Stimulated activated CD8-positive, alpha-beta memory T cell treated with anti-CD3 and anti-CD28 coated beads, Interleukin-7, amount 100 ng/mL, for 4 hours (primary cell): ENCODE measurements around the gene FGF19.
A peak's percentile ranks its signal among the peaks of the same experiment; 100 is the strongest.

Source experiments
- DNase-seq, 2 donors: peaks; one replicate each; pipeline ENCODE4 v3.0.0-alpha.2; 2020; ENCODE audit warnings: low read depth in 2 of 2

The FGF19 gene

DNA sequence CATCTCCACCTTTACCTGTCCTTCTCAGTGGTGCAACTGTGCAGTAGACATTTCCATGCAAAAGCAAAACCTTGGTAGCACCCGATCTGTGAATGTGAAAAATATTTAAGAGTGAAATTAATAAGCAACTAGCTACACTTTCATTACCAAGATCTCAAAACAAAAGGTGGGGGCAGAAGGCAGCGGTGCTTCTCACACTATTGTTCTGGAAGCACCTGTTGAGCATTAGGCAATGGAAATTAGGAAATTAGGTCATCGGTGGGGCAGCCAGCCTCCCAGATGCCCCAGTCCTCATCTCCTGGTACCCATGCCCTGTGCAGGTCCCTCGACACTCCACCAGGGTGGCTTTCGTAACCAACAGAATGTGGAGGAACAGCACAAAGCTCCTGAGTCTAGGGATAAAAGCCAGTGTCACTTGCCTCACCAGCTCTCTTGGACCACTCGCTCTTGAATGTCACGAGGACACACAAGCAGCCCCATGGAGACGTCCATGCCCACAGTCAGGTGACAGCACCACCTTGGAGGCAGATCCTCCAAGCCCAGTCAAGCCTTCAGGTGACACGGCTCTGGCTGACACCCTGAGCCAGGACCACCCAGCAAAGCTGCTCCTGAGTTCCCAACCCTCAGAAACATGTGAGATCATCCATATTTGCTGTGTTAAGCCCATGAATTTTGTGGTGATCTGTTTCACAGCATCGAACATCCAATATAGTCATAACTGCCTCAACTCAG lies 31.9 kb downstream of the FGF19 start:
- DNase-seq: no peak

DNA sequence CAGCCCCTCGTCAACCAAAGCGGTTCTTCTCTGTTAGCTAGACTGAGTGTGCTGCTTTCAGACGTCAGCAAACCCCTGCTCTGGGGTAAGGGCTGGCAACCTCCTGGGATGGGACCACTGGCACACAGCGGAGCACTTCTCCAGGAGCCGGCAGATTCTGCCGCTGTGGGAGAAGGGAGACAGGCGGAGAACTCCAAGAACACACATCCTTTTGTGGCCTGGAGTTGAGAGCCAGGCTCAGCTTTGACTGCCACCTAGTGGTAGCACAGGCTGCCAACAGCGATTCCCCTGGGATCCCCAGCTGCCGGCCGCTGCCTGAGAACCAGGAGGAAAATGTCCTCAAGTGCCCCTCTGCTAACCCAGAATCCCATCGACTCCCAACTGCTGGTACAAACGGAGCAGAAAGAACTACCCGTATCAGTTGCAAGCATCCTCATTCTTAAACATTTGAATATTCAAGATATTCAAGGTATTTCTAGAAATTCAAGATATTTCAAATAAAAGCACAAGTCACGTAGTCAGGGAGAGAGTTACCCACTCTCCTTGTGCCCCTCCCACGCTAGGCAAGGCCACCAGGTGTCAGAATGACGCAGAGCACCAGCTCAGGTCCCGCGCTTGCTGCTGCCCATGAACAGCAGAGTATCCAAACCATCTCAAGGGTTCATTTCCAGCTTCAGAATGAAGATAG lies 33.5 kb downstream of the FGF19 start:
- peak; percentile 19 to 21 for DNase-seq

- DNase-seq: no peak
These were observed 34.3 kb downstream of the FGF19 start for GRCh38 chr11:69669486-69669885.

DNA sequence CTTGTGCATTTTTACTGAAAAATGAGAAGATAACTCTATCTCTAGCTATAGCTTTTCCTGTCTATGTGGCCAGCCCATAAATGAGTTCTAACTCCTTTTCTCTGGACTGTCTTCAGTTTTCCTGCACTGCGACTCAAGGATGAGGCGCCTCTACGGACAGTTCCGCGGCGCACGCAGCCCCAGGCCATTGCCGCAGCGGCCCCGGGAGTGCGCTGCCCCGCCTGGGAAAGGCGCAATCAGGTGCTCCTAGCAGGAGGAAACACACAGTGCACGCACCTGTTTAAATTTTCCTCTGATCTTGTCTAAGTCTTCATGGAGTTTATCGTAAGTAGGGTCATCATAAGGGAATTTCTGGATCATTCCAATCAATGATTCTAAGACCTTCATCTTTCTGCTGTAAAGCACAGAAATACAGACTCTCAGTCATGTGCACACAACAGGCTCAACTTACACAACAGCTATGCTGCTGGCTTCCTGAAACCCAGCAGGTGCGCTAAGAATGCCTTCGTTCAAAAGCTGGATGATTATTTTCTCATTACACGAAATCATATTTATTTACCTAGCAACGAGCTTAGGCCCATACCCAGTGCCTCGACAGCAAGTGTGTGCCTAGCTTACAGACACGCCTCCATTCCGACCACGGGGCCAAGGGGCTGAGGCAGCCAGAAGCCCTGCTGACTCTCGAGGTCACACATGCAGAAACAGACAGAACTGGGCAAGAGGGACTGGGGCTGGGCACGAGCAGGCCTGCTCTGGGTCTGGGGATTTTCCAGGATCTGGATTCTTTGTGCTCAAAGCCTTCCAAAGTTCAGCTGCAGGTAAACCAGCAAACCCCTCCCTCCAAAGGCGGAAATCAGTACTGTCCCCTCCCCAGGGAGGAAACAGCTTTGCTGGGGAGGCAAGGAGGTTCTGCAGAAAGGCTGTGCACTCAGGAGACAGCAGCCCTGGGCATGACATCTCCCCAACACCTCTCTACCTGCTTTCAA lies 35.9 kb downstream of the FGF19 start:
- DNase-seq: no peak

- DNase-seq: no peak
These were observed 36.9 kb downstream of the FGF19 start for GRCh38 chr11:69666752-69667536.

- no peak for DNase-seq
These were observed 37.6 kb downstream of the FGF19 start for GRCh38 chr11:69666261-69666660.

DNA sequence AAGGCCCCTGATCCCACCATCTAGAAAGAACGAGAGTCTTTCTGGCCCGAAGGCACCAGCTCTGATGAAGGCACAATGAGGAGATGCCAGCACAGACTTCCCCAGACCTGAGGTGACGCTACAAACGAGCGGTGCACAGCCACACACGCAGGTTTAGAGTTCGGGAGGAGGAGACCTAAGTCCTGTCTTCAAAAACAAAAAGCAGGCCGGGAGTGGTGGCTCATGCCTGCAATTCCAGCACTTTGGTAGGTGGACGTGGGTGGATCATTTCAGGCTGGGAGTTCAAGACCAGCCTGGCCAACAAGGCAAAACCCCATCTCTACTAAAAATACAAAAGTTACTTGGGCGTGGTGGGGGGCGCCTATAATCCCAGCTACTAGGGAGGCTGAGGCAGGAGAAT lies 38.2 kb downstream of the FGF19 start:
- DNase-seq: no peak

DNA sequence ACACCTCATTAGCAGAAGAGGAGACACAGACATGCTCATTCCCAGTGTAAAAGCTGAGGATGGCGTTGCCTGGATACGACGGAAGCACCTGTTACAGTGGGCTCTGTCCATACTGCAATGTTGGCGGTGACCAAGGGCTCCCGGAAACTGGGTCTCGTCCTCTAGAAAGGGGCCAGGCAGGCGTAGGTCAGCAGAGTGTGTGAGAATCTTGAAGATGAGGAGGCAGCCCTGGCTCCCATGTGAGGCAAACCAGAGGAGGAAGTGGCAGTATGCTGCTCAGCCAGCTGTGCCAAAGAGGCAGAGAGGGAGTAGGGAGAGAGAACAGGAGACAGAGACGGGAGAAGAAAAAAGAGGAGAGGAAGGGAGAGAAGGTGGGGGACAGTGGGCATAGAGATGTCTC lies 38.9 kb downstream of the FGF19 start:
- DNase-seq: no peak

DNA sequence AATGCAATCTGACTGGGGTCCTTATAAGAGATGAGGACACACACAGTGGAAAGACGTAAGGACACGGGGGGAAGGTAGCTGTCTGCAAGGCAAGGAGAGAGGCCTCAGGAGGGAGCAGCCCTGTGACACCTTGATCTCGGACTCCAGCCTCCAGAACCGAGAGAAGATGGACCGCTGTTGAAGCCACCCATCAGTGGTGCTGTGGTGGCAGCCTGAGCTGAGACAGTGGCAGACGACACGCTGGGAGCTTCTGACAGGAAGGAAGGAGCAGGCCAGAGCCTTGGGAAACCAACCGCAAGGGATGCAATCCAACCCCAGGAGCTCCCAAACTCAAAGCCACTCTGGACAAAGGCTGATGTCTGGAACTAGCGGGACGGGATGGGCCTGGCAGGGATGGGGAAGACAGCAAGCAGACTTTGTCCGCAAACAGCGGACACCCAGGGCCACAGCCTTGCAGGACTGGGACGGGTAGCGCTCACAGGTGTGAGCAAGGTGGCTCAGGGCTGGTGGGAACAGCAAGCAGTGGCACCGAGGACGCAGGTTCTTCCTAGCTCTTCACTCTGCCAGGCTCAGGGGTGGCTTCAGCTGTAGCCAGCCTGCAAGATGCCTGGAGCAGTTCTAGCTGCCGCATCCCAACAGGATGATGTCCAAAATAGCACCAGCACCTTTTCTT lies 39.6 kb downstream of the FGF19 start:
- DNase-seq: no peak

- no peak for DNase-seq
These were observed 40.5 kb downstream of the FGF19 start for GRCh38 chr11:69663326-69663725.

GRCh38 chr11:69662806-69663205 lies 41.0 kb downstream of the FGF19 start:
- no peak for DNase-seq

DNA sequence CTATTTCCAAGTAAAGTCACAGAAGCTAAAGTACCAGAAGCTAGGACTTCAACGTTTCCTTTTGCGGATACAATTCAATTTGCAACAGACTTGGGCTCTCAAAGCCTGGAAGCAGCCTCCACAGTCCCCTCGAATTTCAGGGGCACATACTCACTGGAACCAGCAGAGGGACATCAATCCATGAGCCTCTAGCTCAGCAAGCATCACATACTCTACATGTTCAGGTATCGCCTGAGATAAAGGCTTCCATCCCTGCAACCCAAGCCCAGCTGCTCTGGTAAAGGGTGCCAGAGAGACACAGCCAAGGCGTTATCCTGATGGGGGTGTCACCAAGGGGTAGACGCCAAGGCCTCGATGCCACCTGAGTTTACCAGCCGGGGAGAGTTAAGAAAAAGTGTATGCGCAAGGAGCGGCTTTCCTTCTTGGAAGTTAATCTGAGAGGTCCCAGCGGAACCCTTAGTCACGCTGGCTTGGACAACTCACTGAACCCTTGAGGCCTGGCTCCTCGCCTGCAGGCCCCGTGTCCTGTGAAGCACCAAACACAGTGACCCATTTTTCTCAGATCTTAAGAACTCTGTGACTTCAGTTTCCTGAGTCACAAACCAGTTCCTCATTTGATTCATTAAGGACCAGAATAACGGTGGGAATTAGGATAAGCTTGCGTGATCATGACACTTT lies 41.7 kb downstream of the FGF19 start:
- no peak for DNase-seq

DNA sequence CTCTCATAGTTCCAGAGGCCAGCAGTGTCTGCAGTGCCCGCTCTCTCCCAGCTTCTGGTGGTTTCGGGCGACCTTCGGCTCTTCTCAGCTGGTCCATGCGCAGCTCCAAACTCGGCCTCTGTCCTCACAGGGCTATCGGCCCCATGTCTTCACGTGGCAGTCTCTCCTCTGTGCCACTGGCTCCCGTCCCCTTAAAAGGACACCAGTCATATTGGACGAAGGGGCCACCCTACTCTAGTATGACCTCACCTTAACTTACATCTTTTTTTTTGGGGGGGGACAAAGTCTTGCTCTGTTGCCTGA lies 42.5 kb downstream of the FGF19 start:
- DNase-seq: no peak

- DNase-seq: no peak
These were observed 43.8 kb downstream of the FGF19 start for GRCh38 chr11:69660001-69660500.

DNA sequence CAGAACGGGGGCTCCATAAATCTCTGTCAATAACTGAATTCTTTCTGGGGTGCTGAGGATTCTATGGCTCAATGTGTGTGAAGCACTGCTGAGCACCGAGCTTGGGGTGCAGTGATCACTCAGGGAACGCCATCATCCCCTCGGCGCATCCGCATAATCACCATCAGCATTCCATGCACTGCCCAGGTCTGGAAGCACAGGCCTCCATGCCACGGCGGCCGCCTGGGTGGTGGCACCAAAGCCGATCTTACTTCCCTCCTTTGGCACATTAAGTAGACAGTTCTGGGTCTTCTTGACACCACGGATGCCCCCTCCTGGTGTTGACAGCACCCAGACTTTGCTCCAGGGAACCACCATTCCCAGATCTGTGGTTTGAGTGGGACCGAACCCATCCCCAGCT lies 44.2 kb downstream of the FGF19 start:
- DNase-seq: no peak

GRCh38 chr11:69658626-69659450 lies 45.0 kb downstream of the FGF19 start:
- no peak for DNase-seq

DNA sequence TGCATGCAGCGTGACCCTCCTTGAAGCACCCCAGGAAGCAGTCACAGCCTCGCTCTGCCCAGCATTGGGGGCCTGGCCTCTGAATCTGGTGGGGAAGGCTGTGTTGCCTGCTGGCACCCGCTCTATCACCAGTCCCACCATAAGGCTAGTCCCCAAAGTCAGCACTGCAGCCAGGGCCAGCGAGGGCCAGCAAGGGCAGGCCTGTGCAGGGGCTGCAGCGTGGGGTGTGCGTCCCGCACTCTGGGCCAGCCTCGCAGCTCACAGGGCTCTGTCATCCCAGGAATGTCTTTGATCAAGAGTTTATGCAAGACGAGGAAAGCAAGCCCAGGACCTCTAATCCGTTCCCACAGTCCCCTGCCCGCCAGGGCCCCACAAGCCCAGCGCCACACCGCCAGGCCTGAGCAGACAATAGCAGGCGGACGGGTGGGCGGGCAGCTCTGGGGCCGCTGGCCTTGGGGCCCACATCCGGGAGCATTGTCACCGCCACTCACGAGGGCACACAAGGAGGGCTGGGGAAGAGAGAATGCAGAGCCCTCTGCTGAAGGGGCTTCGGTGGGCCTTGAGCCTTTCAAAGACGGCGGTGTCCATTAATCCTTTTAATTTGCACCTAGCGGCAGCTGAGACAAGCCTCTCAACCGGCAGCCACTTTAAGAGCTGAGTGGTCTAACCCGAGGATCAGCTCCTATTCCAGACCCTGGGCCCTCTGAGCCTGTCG lies 45.8 kb downstream of the FGF19 start:
- DNase-seq: no peak

- no peak for DNase-seq
These were observed 46.3 kb downstream of the FGF19 start for GRCh38 chr11:69657456-69657910.
